Measurements from ENCODE around the gene IQCK.

The IQCK gene

GRCh38 chr16:19888834-19889233 is 170.8 kb downstream of the IQCK start:
- no peak for DNase-seq

GRCh38 chr16:19890901-19891300 is 172.8 kb downstream of the IQCK start:
- DNase-seq = no peak

- no peak for DNase-seq
Observed at GRCh38 chr16:19892902-19893301, 174.8 kb downstream of the IQCK start.

- DNase-seq = no peak
Observed at GRCh38 chr16:19894586-19894985, 176.5 kb downstream of the IQCK start.

- DNase-seq = no peak
Observed at GRCh38 chr16:19896951-19897350, 178.9 kb downstream of the IQCK start.

- DNase-seq = no peak
Observed at GRCh38 chr16:19898166-19898565, 180.1 kb downstream of the IQCK start.

- no peak for DNase-seq
Observed at GRCh38 chr16:19898924-19899604, 181.0 kb downstream of the IQCK start.

- DNase-seq = no peak
Observed at GRCh38 chr16:19899605-19899955, 181.5 kb downstream of the IQCK start.

GRCh38 chr16:19901164-19901563 is 183.1 kb downstream of the IQCK start:
- no peak for DNase-seq

- DNase-seq = peak; percentile 78
Observed at GRCh38 chr16:19907161-19907992, 189.3 kb downstream of the IQCK start.

Measured in right forelimb (tissue), 1 donor.